HepG2 (cell line): ENCODE results near the gene ETV2. TPM values are rescaled to one million over a fixed set of nuclear protein-coding genes. Genes with fewer than 3 reads are reported as not detected.

Experiments used
- ATF7-NPFF ChIP-seq: sonication (generic); formaldehyde crosslinking; IDR thresholded peaks from 2 replicates; pipeline ENCODE4 v1.8.1; 2023; ENCODE audit warnings: mild to moderate bottlenecking, low read depth, missing genetic modification reagents, moderate library complexity
- CEBPG ChIP-seq: IDR thresholded peaks from 2 replicates; pipeline ENCODE4 v1.6.1; 2016
- EP300 ChIP-seq, 3 experiments: sonication (generic) in 1 of 3; formaldehyde crosslinking in 1 of 3; IDR thresholded peaks; 2 replicates each; pipeline versions ENCODE4 v1.5.1 to v1.6.1; 2011 to 2020; ENCODE audit warnings: low read depth in 2 of 3, low read length in 2 of 3, borderline replicate concordance in 1 of 3, improper control_type of control experiment in 1 of 3, mild to moderate bottlenecking in 1 of 3, missing genetic modification reagents in 1 of 3, moderate library complexity in 1 of 3
- FOXK1 ChIP-seq: sonication (generic); formaldehyde crosslinking; IDR thresholded peaks from 2 replicates; pipeline ENCODE4 v1.4.0; 2020; ENCODE audit warnings: low read depth, missing genetic modification reagents, borderline replicate concordance
- KAT2B ChIP-seq: fragments of 150-350 bp; IDR thresholded peaks from 2 replicates; pipeline ENCODE4 v1.6.1; 2014; ENCODE audit warnings: low read depth, low read length, borderline replicate concordance
- PHB2 ChIP-seq: fragments of 450-650 bp; IDR thresholded peaks from 2 replicates; pipeline ENCODE4 v1.6.1; 2018; ENCODE audit not compliant: partially characterized antibody
- RXRB ChIP-seq: IDR thresholded peaks from 2 replicates; pipeline ENCODE4 v1.6.1; 2016; ENCODE audit warnings: borderline replicate concordance, missing genetic modification reagents, missing compliant biosample characterization
- SAP130 ChIP-seq: IDR thresholded peaks from 2 replicates; pipeline ENCODE4 v1.6.1; 2016; ENCODE audit warnings: low read depth
- SETDB1 ChIP-seq: sonication (generic); formaldehyde crosslinking; IDR thresholded peaks from 2 replicates; pipeline ENCODE4 v1.5.1; 2020; ENCODE audit warnings: missing genetic modification reagents, mild to moderate bottlenecking, borderline replicate concordance
- TRIM24 ChIP-seq: sonication (generic); formaldehyde crosslinking; IDR thresholded peaks from 2 replicates; pipeline ENCODE4 v1.8.0; 2022; ENCODE audit warnings: mild to moderate bottlenecking, missing genetic modification reagents
- ZFP82 ChIP-seq: sonication (generic); formaldehyde crosslinking; IDR thresholded peaks from 2 replicates; pipeline ENCODE4 v1.5.1; 2020; ENCODE audit warnings: mild to moderate bottlenecking, missing genetic modification reagents, borderline replicate concordance
- ZNF296 ChIP-seq: sonication (generic); formaldehyde crosslinking; conservative IDR thresholded peaks from 2 replicates; pipeline ENCODE4 v1.5.0; 2020; ENCODE audit warnings: mild to moderate bottlenecking, missing genetic modification reagents
- polyA plus RNA-seq, 8 experiments: library from polyadenylated mRNA; depleted of rRNA in 3 of 8; stranded (reverse) in 7 of 8; unstranded in 1 of 8; fragments of >200 nt; fragmentation: Illumina TruSeq in 4 of 8; extraction: Trizol in 4 of 8; gene quantifications; 2 replicates each; pipeline versions ENCODE4 v1.2.1 to v1.2.3, GENCODE V29; 2011 to 2016; ENCODE audit warnings: low read depth in 4 of 8, missing spikeins in 1 of 8, mixed read lengths in 1 of 8; ENCODE audit not compliant: insufficient read depth in 1 of 8
- total RNA-seq, 5 experiments: library from RNA; depleted of rRNA; stranded (reverse); fragments of >200 nt; fragmentation: Illumina TruSeq; extraction: Trizol; gene quantifications; 2 replicates each; pipeline ENCODE4 v1.2.3, GENCODE V29; 2016; ENCODE audit warnings: low read depth in 1 of 5
- TF ChIP-seq, protein P1 (sequence below): sonication (generic); formaldehyde crosslinking; conservative IDR thresholded peaks from 2 replicates; pipeline ENCODE4 v1.8.1; 2023; ENCODE audit warnings: missing genetic modification reagents
- TF ChIP-seq, protein P2 (sequence below): sonication (generic); formaldehyde crosslinking; IDR thresholded peaks from 2 replicates; pipeline ENCODE4 v1.5.1; 2020; ENCODE audit warnings: mild to moderate bottlenecking, missing genetic modification reagents, borderline replicate concordance
- TF ChIP-seq, protein P3 (sequence below), 2 experiments: sonication (generic) in 1 of 2; formaldehyde crosslinking in 1 of 2; IDR thresholded peaks; 2 replicates each; pipeline versions ENCODE4 v1.6.1 to v1.9.0; 2014 to 2022; ENCODE audit warnings: antibody characterized with exemption in 1 of 2, borderline replicate concordance in 1 of 2, inconsistent platforms in 1 of 2, low read depth in 1 of 2, missing genetic modification reagents in 1 of 2

Gene ETV2
- total and polyA plus RNA-seq, 2 of the 13 experiments (the other 11 are each of a cell fraction or from before 2014, with no cell fraction given), result 0.07 to 0.20 TPM

DNA sequence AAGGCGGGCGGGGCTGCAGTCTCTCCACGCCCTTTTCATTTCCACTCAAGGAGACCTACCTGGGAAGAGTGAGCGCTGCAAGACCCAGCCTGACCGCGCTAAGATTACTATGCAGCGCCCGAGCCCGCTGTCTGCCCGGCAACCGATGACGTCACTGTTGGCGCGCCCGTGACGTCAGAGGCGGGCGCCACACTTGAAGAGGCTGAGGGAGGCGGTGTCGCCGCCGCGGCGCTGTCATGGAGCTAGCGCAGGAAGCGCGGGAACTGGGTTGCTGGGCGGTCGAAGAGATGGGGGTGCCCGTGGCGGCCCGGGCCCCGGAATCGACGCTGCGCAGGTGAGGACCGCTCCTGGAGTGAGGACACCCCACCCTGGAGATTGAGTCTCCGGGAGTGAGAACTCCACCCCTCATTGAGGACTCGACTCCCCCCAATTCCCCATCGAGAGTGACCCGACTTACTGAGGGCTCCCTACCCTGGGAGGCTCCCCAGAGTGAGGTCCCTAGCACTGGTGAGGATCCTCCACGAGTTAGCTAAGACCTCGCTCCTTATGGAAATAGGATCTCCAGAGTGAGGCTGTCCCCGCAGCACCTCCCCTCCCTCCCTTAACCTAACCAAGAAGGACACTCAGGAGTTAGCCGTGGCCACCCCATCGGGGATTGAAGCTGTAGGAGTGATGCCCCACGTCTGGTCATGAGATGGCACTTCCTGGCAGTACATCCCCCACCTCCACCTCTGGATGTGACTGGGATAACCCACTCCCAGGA is 28.8 kb upstream of the ETV2 start, which contains the start of gene HAUS5 (continued):
- no peak for TF ChIP-seq CEBPG (CRISPR knock-in tag)
- TF ChIP-seq ZNF296 (CRISPR knock-in tag), result no peak
- TF ChIP-seq, protein P1, sequence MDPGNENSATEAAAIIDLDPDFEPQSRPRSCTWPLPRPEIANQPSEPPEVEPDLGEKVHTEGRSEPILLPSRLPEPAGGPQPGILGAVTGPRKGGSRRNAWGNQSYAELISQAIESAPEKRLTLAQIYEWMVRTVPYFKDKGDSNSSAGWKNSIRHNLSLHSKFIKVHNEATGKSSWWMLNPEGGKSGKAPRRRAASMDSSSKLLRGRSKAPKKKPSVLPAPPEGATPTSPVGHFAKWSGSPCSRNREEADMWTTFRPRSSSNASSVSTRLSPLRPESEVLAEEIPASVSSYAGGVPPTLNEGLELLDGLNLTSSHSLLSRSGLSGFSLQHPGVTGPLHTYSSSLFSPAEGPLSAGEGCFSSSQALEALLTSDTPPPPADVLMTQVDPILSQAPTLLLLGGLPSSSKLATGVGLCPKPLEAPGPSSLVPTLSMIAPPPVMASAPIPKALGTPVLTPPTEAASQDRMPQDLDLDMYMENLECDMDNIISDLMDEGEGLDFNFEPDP (CRISPR knock-in tag), result no peak
- peak; percentile 98 for TF ChIP-seq SAP130 (CRISPR knock-in tag)
- no peak for TF ChIP-seq SETDB1 (CRISPR knock-in tag)
- no peak for TF ChIP-seq KAT2B
- peak; percentile 48; the same call in 1 of the 2 replicates for TF ChIP-seq RXRB (CRISPR knock-in tag)
- TF ChIP-seq, protein P2, sequence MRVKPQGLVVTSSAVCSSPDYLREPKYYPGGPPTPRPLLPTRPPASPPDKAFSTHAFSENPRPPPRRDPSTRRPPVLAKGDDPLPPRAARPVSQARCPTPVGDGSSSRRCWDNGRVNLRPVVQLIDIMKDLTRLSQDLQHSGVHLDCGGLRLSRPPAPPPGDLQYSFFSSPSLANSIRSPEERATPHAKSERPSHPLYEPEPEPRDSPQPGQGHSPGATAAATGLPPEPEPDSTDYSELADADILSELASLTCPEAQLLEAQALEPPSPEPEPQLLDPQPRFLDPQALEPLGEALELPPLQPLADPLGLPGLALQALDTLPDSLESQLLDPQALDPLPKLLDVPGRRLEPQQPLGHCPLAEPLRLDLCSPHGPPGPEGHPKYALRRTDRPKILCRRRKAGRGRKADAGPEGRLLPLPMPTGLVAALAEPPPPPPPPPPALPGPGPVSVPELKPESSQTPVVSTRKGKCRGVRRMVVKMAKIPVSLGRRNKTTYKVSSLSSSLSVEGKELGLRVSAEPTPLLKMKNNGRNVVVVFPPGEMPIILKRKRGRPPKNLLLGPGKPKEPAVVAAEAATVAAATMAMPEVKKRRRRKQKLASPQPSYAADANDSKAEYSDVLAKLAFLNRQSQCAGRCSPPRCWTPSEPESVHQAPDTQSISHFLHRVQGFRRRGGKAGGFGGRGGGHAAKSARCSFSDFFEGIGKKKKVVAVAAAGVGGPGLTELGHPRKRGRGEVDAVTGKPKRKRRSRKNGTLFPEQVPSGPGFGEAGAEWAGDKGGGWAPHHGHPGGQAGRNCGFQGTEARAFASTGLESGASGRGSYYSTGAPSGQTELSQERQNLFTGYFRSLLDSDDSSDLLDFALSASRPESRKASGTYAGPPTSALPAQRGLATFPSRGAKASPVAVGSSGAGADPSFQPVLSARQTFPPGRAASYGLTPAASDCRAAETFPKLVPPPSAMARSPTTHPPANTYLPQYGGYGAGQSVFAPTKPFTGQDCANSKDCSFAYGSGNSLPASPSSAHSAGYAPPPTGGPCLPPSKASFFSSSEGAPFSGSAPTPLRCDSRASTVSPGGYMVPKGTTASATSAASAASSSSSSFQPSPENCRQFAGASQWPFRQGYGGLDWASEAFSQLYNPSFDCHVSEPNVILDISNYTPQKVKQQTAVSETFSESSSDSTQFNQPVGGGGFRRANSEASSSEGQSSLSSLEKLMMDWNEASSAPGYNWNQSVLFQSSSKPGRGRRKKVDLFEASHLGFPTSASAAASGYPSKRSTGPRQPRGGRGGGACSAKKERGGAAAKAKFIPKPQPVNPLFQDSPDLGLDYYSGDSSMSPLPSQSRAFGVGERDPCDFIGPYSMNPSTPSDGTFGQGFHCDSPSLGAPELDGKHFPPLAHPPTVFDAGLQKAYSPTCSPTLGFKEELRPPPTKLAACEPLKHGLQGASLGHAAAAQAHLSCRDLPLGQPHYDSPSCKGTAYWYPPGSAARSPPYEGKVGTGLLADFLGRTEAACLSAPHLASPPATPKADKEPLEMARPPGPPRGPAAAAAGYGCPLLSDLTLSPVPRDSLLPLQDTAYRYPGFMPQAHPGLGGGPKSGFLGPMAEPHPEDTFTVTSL, result no peak
- TF ChIP-seq EP300 (IDR thresholded peaks at IDR 0.05; ENCODE audit: low read depth in 2 of 2, low read length in 2 of 2), result peak in 1 of 2 experiments; percentile 55; a peak in 1 of 4 replicates
- no peak; the same call in 1 of the 2 replicates for TF ChIP-seq EP300 (CRISPR knock-in tag; IDR thresholded peaks at IDR 0.05; ENCODE audit: borderline replicate concordance)
- no peak for TF ChIP-seq PHB2
- peak; percentile 88 for TF ChIP-seq FOXK1
- no peak for TF ChIP-seq TRIM24
- TF ChIP-seq, protein P3, sequence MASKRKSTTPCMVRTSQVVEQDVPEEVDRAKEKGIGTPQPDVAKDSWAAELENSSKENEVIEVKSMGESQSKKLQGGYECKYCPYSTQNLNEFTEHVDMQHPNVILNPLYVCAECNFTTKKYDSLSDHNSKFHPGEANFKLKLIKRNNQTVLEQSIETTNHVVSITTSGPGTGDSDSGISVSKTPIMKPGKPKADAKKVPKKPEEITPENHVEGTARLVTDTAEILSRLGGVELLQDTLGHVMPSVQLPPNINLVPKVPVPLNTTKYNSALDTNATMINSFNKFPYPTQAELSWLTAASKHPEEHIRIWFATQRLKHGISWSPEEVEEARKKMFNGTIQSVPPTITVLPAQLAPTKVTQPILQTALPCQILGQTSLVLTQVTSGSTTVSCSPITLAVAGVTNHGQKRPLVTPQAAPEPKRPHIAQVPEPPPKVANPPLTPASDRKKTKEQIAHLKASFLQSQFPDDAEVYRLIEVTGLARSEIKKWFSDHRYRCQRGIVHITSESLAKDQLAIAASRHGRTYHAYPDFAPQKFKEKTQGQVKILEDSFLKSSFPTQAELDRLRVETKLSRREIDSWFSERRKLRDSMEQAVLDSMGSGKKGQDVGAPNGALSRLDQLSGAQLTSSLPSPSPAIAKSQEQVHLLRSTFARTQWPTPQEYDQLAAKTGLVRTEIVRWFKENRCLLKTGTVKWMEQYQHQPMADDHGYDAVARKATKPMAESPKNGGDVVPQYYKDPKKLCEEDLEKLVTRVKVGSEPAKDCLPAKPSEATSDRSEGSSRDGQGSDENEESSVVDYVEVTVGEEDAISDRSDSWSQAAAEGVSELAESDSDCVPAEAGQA (IDR thresholded peaks at IDR 0.05; ENCODE audit: low read depth), result peak; percentile 96
- TF ChIP-seq, protein P3 (CRISPR knock-in tag; IDR thresholded peaks at IDR 0.05; ENCODE audit: borderline replicate concordance), result no peak
- no peak for TF ChIP-seq ZFP82 (CRISPR knock-in tag)
- 0 out of 2 replicates have a peak, but pooled peaks have one; percentile 68 for TF ChIP-seq ATF7-NPFF (CRISPR knock-in tag)
